Transverse colon (tissue), 4 donors: ENCODE measurements around the gene GPER1. TPM values are rescaled to one million over a fixed set of nuclear protein-coding genes. Genes with fewer than 3 reads are reported as not detected.

Experiments
- DNase-seq: peaks from one replicate; pipeline ENCODE4 v3.0.0-alpha.2; 2019
- H3K27ac ChIP-seq, 4 donors: fragments of 200-600 bp; sonication (generic); 2 replicates each; pipeline ENCODE4 v1.5.1; 2016 to 2018; ENCODE audit warnings: inconsistent platforms in 4 of 4
- H3K27me3 ChIP-seq: fragments of 200-600 bp; sonication (generic); 2 replicates; pipeline ENCODE4 v1.5.1; 2017; ENCODE audit warnings: inconsistent platforms
- H3K36me3 ChIP-seq, 4 donors: fragments of 200-600 bp; sonication (generic); 2 replicates each; pipeline ENCODE4 v1.5.1; 2017 to 2019; ENCODE audit warnings: inconsistent platforms in 4 of 4
- H3K4me1 ChIP-seq, 4 donors: fragments of 200-600 bp; sonication (generic); 2 replicates each; pipeline ENCODE4 v1.5.1; 2017 to 2020; ENCODE audit warnings: inconsistent platforms in 4 of 4
- H3K4me3 ChIP-seq, 4 donors: fragments of 200-600 bp; sonication (generic); 1 replicate in 1 of 4; 2 replicates in 3 of 4; pipeline versions ENCODE4 v1.5.1 to v1.6.1; 2017 to 2019; ENCODE audit warnings: inconsistent platforms in 4 of 4
- H3K9me3 ChIP-seq, 2 donors: fragments of 200-600 bp; sonication (generic); 2 replicates each; pipeline ENCODE4 v1.5.1; 2017 to 2019; ENCODE audit warnings: inconsistent platforms in 2 of 2
- CTCF ChIP-seq, 5 experiments: fragments of 200-600 bp in 3 of 5; fragments of 450-650 bp in 2 of 5; sonication (generic) in 3 of 5; IDR thresholded peaks; 1 replicate in 2 of 5; 2 replicates in 3 of 5; pipeline ENCODE4 v1.5.1; 2016 to 2017; ENCODE audit warnings: antibody characterized with exemption in 5 of 5, inconsistent platforms in 3 of 5, mild to moderate bottlenecking in 2 of 5, moderate library complexity in 1 of 5
- EP300 ChIP-seq: sonication (generic); formaldehyde crosslinking; IDR thresholded peaks from one replicate; pipeline ENCODE4 v1.6.1; 2017; ENCODE audit warnings: antibody characterized with exemption, low read depth
- POLR2A ChIP-seq: fragments of 450-650 bp; IDR thresholded peaks from one replicate; pipeline ENCODE4 v1.6.1; 2016; ENCODE audit warnings: antibody characterized with exemption, mild to moderate bottlenecking, moderate library complexity
- POLR2AphosphoS5 ChIP-seq, 3 donors: sonication (generic); formaldehyde crosslinking; IDR thresholded peaks; one replicate each; pipeline ENCODE4 v1.6.1; 2016; ENCODE audit warnings: antibody characterized with exemption in 3 of 3
- WGBS, 2 donors: methylation state at CpG; one replicate each; pipeline ENCODE4 v1.1.5; 2018; ENCODE audit warnings: low coverage in 1 of 2; 5-methylcytosine and 5-hydroxymethylcytosine counted together
- in situ Hi-C, 4 donors: fragments of 200-750 bp; cut with MboI; loops; one replicate each; pipeline versions ENCODE4 v1.15.0 to v1.15.1; 2017; ENCODE audit warnings: low sequenced_read_pairs in 3 of 4, low pct_ligation_motif_present in 1 of 4, low pct_unique_long_range_greater_than_20kb in 1 of 4
- intact Hi-C: fragments of 100-400 bp; cut with DNase I; formaldehyde crosslinking; loops from one replicate; pipeline ENCODE4 v1.15.1; 2023; ENCODE audit warnings: low total_unique reads
- total RNA-seq, 4 donors: library from RNA; depleted of rRNA; stranded (reverse); fragments of >200 nt; gene quantifications; one replicate each; pipeline ENCODE4 v1.1.0, GENCODE V29; 2016

The GPER1 gene
- total RNA-seq, 4 donors from 2014 or later: 2.2 to 33.7 (median 11.7) TPM

- intact Hi-C loops: no loop called here
Measured at GRCh38 chr7:1093502-1093843, 5.6 kb downstream of the GPER1 start.

GRCh38 chr7:1093916-1094508 is 6.1 kb downstream of the GPER1 start:
- no peak overlapping the region for H3K4me3 ChIP-seq
- no peak overlapping the region for H3K27ac ChIP-seq
- 92% methylated on average over 20 of the region's 20 CpGs; no CpG with 5 or more reads in 1 of the 2 donors for WGBS, 2 donors
- intact Hi-C loops (no loop called here), in situ Hi-C loops (no loop called here)
- no peaks in the 10 kb centered on the region for H3K9me3 ChIP-seq
- DNase-seq: no peak
- peaks cover 0 to 8% (median 3%) of the 10 kb centered on the region in 4 donors for H3K4me1 ChIP-seq
- H3K27me3 ChIP-seq: no peaks in the 10 kb centered on the region
- TF ChIP-seq POLR2A (no peak), EP300 (no peak), POLR2AphosphoS5 (IDR thresholded peaks at IDR 0.05) (no peak)
- no peaks in the 10 kb centered on the region for H3K36me3 ChIP-seq

More at GRCh38 chr7:1093502-1093843, 5.6 kb downstream of the GPER1 start:
- no peak overlapping the region for H3K4me3 ChIP-seq
- TF ChIP-seq CTCF (IDR thresholded peaks at IDR 0.05) (no peak), POLR2A (no peak), EP300 (no peak), POLR2AphosphoS5 (IDR thresholded peaks at IDR 0.05) (no peak)
- no peak for DNase-seq
- no peaks in the 10 kb centered on the region for H3K27me3 ChIP-seq
- in situ Hi-C loops: no loop called here
- no peaks in the 10 kb centered on the region for H3K9me3 ChIP-seq
- H3K4me1 ChIP-seq: peaks cover 0 to 10% (median 4%) of the 10 kb centered on the region in 4 donors
- 73 to 88% methylated on average over 2 to 14 of the region's 14 CpGs for WGBS, 2 donors
- no peak overlapping the region for H3K27ac ChIP-seq
- no peaks in the 10 kb centered on the region for H3K36me3 ChIP-seq

GRCh38 chr7:1094870-1095269 is 7.0 kb downstream of the GPER1 start:
- TF ChIP-seq EP300 (no peak), POLR2A (no peak), POLR2AphosphoS5 (IDR thresholded peaks at IDR 0.05) (no peak)
- in situ Hi-C loops: no loop called here
- no peak for DNase-seq
- Histone ChIP-seq H3K27me3 (no peaks in the 10 kb centered on the region), H3K4me3 (no peak overlapping the region), H3K36me3 (no peaks in the 10 kb centered on the region), H3K4me1 (peaks cover 0 to 8% (median 3%) of the 10 kb centered on the region in 4 donors), H3K27ac (peak overlapping the region in 1 of 4 donors; percentile 25), H3K9me3 (no peaks in the 10 kb centered on the region)
- intact Hi-C loops: no loop called here
- WGBS, 2 donors: 91% methylated on average over 9 of the region's 14 CpGs; no CpG with 5 or more reads in 1 of the 2 donors

- Histone ChIP-seq H3K9me3 (no peaks in the 10 kb centered on the region), H3K4me1 (peaks cover 0 to 8% (median 3%) of the 10 kb centered on the region in 4 donors), H3K27ac (no peak overlapping the region), H3K36me3 (no peaks in the 10 kb centered on the region), H3K4me3 (no peak overlapping the region), H3K27me3 (no peaks in the 10 kb centered on the region)
- intact Hi-C loops: no loop called here
- DNase-seq: no peak
- WGBS, 2 donors: 81% methylated on average over 22 of the region's 23 CpGs; no CpG with 5 or more reads in 1 of the 2 donors
- TF ChIP-seq POLR2AphosphoS5 (IDR thresholded peaks at IDR 0.05) (no peak), EP300 (no peak), CTCF (IDR thresholded peaks at IDR 0.05) (no peak), POLR2A (no peak)
- in situ Hi-C loops: no loop called here
Measured at GRCh38 chr7:1095621-1096155, 7.8 kb downstream of the GPER1 start.

GRCh38 chr7:1096156-1097119 is 8.5 kb downstream of the GPER1 start:
- Histone ChIP-seq H3K27me3 (no peaks in the 10 kb centered on the region), H3K27ac (no peak overlapping the region), H3K9me3 (no peaks in the 10 kb centered on the region), H3K4me3 (no peak overlapping the region), H3K4me1 (peaks cover 0 to 8% (median 3%) of the 10 kb centered on the region in 4 donors), H3K36me3 (no peaks in the 10 kb centered on the region)
- in situ Hi-C loops: no loop called here
- TF ChIP-seq CTCF (IDR thresholded peaks at IDR 0.05): no peak
- TF ChIP-seq POLR2AphosphoS5 (IDR thresholded peaks at IDR 0.05): no peak
- no peak for TF ChIP-seq EP300
- intact Hi-C loops: no loop called here
- 75 to 80% methylated on average over 1 to 38 of the region's 44 CpGs for WGBS, 2 donors
- DNase-seq: no peak
